Measurements from ENCODE around the gene JAKMIP2. TPM values are rescaled to one million over a fixed set of nuclear protein-coding genes. Genes with fewer than 3 reads are reported as not detected.

Gene JAKMIP2
- total RNA-seq, 1 experiment from 2014 or later = 1.2 TPM

DNA sequence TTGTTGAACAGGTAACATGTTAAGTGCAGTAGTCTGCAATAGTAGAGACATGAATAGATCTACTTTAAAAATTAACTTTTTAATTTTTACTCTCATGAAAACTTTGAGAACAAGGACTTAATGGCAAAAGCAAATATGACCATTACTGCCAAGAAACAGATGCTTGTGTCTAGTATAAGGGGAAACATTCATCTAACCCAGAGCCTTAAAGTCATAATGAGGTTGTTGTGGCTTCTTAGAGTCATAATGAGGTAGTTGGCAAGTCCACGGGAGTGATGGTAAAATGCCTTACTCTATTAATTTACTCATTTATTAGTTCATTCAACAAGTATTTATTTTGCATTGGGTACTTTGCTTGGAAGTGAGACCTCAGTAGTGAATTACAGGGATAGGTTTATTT lies 71.5 kb downstream of the JAKMIP2 start:
- BruUV-seq (replicated peaks) = no TSS peak
- intact Hi-C loops (cut with micrococcal nuclease; ENCODE audit: unreplicated experiment) = no loop called here
- Mint-ChIP-seq H3K4me3 (ENCODE audit: unreplicated experiment) (no peak overlapping the region), H3K4me1 (ENCODE audit: low read depth, unreplicated experiment) (no peaks in the 10 kb centered on the region), H3K27ac (ENCODE audit: unreplicated experiment) (no peak overlapping the region), H3K9me3 (ENCODE audit: unreplicated experiment) (no peaks in the 10 kb centered on the region), H3K27me3 (ENCODE audit: insufficient read depth, unreplicated experiment) (peaks cover 3% of the 10 kb centered on the region), H3K36me3 (ENCODE audit: insufficient read depth, unreplicated experiment) (no peaks in the 10 kb centered on the region)
- no peaks in the 10 kb centered on the region for H3K27me3 ChIP-seq (replicated peaks; ENCODE audit: control insufficient read depth, insufficient read depth, low read length)
- no peaks in the 10 kb centered on the region for H3K9me3 ChIP-seq
- no peaks in the 10 kb centered on the region for H3K36me3 ChIP-seq (ENCODE audit: control insufficient read depth, insufficient read depth, low read length)
- no peaks in the 10 kb centered on the region for H3K4me1 ChIP-seq
- ChIA-PET POLR2A (no interaction called here), CTCF (no interaction called here)
- TF ChIP-seq, protein P1, sequence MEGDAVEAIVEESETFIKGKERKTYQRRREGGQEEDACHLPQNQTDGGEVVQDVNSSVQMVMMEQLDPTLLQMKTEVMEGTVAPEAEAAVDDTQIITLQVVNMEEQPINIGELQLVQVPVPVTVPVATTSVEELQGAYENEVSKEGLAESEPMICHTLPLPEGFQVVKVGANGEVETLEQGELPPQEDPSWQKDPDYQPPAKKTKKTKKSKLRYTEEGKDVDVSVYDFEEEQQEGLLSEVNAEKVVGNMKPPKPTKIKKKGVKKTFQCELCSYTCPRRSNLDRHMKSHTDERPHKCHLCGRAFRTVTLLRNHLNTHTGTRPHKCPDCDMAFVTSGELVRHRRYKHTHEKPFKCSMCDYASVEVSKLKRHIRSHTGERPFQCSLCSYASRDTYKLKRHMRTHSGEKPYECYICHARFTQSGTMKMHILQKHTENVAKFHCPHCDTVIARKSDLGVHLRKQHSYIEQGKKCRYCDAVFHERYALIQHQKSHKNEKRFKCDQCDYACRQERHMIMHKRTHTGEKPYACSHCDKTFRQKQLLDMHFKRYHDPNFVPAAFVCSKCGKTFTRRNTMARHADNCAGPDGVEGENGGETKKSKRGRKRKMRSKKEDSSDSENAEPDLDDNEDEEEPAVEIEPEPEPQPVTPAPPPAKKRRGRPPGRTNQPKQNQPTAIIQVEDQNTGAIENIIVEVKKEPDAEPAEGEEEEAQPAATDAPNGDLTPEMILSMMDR (IDR thresholded peaks at IDR 0.05; ENCODE audit: insufficient read depth in 1 of 2, low read depth in 1 of 2, low read length in 1 of 2, severe bottlenecking in 1 of 2, unreplicated experiment in 1 of 2) = no peak
- no peak overlapping the region for H3K4me3 ChIP-seq (ENCODE audit: low read depth, low read length)
- no peak for DNase-seq

DNA sequence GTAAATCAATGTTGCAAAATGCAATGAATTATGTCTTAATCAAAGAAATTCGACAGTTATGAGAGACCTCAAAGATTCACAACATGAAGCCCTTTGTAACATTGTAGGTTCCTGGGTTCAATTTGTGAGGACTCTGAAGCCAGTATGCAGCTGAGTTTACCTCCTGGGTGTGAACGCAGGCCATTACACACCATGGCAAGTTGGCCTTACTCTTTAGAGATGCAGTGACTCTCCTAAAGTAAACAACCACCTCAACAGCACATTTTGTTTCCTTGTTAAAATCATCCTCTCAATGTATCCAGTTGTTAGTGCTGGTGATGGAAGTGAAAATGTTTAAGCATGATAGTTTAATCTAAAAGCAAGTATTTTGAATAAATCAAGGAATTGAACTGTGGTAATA lies 73.8 kb downstream of the JAKMIP2 start:
- H3K4me3 Mint-ChIP-seq (ENCODE audit: unreplicated experiment) = no peak overlapping the region
- no peak overlapping the region for H3K27ac Mint-ChIP-seq (ENCODE audit: unreplicated experiment)
- Histone ChIP-seq H3K36me3 (ENCODE audit: control insufficient read depth, insufficient read depth, low read length) (no peaks in the 10 kb centered on the region), H3K9me3 (no peaks in the 10 kb centered on the region), H3K4me3 (ENCODE audit: low read depth, low read length) (no peak overlapping the region), H3K27me3 (replicated peaks; ENCODE audit: control insufficient read depth, insufficient read depth, low read length) (no peaks in the 10 kb centered on the region), H3K4me1 (no peaks in the 10 kb centered on the region)
- BruUV-seq (replicated peaks) = no TSS peak
- ChIA-PET CTCF (no interaction called here), POLR2A (no interaction called here)
- intact Hi-C loops (cut with micrococcal nuclease; ENCODE audit: unreplicated experiment) = no loop called here
- no peaks in the 10 kb centered on the region for H3K4me1 Mint-ChIP-seq (ENCODE audit: low read depth, unreplicated experiment)
- no peaks in the 10 kb centered on the region for H3K27me3 Mint-ChIP-seq (ENCODE audit: insufficient read depth, unreplicated experiment)
- TF ChIP-seq, protein P1 (IDR thresholded peaks at IDR 0.05; ENCODE audit: insufficient read depth in 1 of 2, low read depth in 1 of 2, low read length in 1 of 2, severe bottlenecking in 1 of 2, unreplicated experiment in 1 of 2) = no peak
- H3K9me3 Mint-ChIP-seq (ENCODE audit: unreplicated experiment) = no peaks in the 10 kb centered on the region
- H3K36me3 Mint-ChIP-seq (ENCODE audit: insufficient read depth, unreplicated experiment) = no peaks in the 10 kb centered on the region
- DNase-seq = no peak

DNA sequence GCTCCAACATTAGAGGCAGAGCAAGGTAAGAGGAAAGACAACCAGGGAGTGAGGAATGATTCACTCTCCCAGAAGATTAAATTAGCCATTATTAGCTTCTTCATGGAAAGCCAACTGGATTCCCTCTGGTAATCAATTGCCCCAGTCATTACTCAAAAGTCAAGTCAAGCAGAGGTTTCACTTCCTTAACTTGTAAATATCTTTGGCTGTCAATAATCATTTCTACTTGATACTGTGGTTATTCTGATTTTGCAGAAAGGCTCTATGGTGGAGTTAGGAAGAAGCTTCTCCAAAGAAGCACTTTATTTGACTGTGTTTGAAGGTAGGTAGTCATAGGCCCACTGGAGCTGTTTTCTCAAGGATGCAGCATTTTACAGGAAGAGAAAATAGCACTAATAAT lies 78.0 kb downstream of the JAKMIP2 start:
- intact Hi-C loops (cut with micrococcal nuclease; ENCODE audit: unreplicated experiment) = no loop called here
- TF ChIP-seq, protein P1 (IDR thresholded peaks at IDR 0.05; ENCODE audit: insufficient read depth in 1 of 2, low read depth in 1 of 2, low read length in 1 of 2, severe bottlenecking in 1 of 2, unreplicated experiment in 1 of 2) = no peak
- H3K4me1 Mint-ChIP-seq (ENCODE audit: low read depth, unreplicated experiment) = no peaks in the 10 kb centered on the region
- no peaks in the 10 kb centered on the region for H3K9me3 ChIP-seq
- no peak for DNase-seq
- H3K9me3 Mint-ChIP-seq (ENCODE audit: unreplicated experiment) = peaks cover 1% of the 10 kb centered on the region
- H3K36me3 Mint-ChIP-seq (ENCODE audit: insufficient read depth, unreplicated experiment) = no peaks in the 10 kb centered on the region
- no peaks in the 10 kb centered on the region for H3K36me3 ChIP-seq (ENCODE audit: control insufficient read depth, insufficient read depth, low read length)
- H3K27me3 Mint-ChIP-seq (ENCODE audit: insufficient read depth, unreplicated experiment) = peaks cover 4% of the 10 kb centered on the region
- no TSS peak for BruUV-seq (replicated peaks)
- CTCF ChIA-PET = no interaction called here
- no peaks in the 10 kb centered on the region for H3K4me1 ChIP-seq
- no peaks in the 10 kb centered on the region for H3K27me3 ChIP-seq (replicated peaks; ENCODE audit: control insufficient read depth, insufficient read depth, low read length)
- H3K4me3 ChIP-seq (ENCODE audit: low read depth, low read length) = no peak overlapping the region
- H3K4me3 Mint-ChIP-seq (ENCODE audit: unreplicated experiment) = no peak overlapping the region
- POLR2A ChIA-PET = no interaction called here
- H3K27ac Mint-ChIP-seq (ENCODE audit: unreplicated experiment) = no peak overlapping the region
